ENCODE data around the gene BRD4. TPM values are rescaled to one million over a fixed set of nuclear protein-coding genes. Genes with fewer than 3 reads are reported as not detected.

BRD4 gene
- polyA plus RNA-seq, 1 donor (not counting 4 experiments of a cell fraction or from before 2014, with no cell fraction given), result 5.5 TPM

DNA sequence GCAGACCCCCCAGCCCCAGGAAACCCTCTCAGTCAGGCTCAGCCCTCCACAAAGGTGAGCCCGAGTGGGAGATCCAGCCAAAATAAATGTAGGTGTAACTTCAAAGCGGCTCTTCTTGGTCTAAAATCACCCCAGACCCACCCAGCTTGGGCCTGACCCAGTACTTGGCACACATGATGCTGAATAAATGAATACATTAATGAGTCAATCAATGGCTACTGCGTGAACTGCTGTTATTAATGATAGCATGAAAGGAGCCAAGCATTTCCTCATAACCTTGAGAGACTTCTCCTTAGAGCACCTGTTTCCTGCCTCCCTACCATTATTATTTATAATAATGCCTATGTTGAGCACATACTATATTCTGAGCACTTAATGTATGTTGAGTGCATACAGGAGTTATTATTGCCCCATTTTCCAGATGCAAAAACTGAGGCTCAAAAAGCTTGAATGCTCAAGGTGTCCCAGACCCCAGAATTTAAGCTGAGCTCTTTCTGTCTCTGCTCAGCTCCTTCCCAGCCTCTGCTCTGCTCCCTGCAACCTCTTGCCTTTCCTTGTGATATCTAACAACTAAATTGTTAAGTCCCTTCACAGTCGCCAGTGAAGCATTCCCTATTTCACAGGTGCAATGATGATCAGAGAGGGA, 135.9 kb downstream of the BRD4 start:
- no peak overlapping the region for H3K27ac ChIP-seq (ENCODE audit: control insufficient read depth, insufficient read depth, low read length)

DNA sequence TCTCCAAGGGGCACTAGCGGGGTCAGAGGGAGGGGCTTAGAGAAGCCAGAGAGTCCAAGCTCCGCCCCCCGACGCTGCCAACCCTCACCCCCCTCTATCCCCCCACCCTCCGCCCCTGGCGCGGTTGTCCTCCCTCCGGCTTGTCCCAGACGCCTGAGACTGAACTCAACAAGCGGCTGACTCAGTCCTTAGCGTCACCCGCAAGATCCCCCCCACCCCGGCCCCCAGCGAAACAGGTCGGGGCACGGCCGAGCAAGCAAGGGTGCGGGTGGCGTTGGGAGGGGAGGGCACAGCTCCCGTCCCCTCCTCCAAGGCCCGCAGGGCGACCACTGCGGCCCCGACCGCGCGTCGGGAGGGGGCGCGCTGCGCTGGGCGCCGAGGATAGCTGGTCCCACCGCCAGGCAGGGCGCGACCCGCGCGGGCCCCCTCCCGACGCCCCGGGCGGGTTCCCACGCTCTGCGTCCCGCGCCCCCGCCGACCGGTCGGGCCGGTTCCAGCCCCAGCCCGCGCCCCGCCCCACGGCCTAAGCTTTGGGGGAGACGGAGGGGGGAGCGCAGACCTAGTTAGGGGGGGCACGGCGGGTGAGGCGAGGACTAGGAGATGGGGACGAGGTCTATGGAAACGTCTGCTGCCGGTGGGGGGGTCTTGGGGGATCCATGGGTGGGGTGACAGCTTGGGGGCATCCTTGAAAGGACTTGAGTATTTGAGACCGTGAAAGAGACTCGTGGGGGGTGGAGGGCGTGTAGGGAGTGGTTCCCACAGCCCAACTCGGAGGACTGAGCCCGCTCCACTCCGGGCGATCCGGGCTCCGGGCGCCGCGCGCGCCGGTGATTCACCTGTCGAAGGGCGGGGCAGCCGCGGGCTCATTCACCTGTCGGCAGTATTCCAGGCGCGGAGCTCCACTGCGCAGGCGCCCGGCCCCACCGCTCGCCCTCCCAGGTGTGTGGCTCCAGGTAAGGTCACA, 136.7 kb downstream of the BRD4 start:
- Histone ChIP-seq H3K4me3 (ENCODE audit: control insufficient read depth in 2 of 3, extremely low read depth in 1 of 3, insufficient read depth in 2 of 3, low read depth in 1 of 3, low read length in 3 of 3) (peak overlapping the region in 2 of 3 experiments; percentile 23 to 52), H3K36me3 (ENCODE audit: control insufficient read depth in 2 of 2, extremely low read depth in 1 of 2, insufficient read depth in 2 of 2, low read length in 2 of 2) (peaks cover 0 to 1% of the 10 kb centered on the region in 2 experiments), H3K79me2 (ENCODE audit: control insufficient read depth, insufficient read depth, low read length) (no peaks in the 10 kb centered on the region), H3K27ac (ENCODE audit: control insufficient read depth, insufficient read depth, low read length) (no peak overlapping the region), H3K4me1 (ENCODE audit: control insufficient read depth, extremely low read depth, insufficient read depth, low read length) (peaks cover 16% of the 10 kb centered on the region), H4K20me1 (ENCODE audit: control insufficient read depth, extremely low read depth, insufficient read depth, low read length) (no peaks in the 10 kb centered on the region), H3K9me1 (ENCODE audit: control insufficient read depth, extremely low read depth, insufficient read depth, low read length) (no peaks in the 10 kb centered on the region), H3K9me3 (ENCODE audit: control insufficient read depth, low read depth, low read length) (no peaks in the 10 kb centered on the region), H3K4me2 (ENCODE audit: control insufficient read depth, extremely low read depth, insufficient read depth, low read depth, low read length) (peak overlapping the region; percentile 45), H2AFZ (ENCODE audit: control insufficient read depth, low read length) (peak overlapping the region; percentile 37), H3K9ac (ENCODE audit: control insufficient read depth, extremely low read depth, insufficient read depth, low read length) (peak overlapping the region; percentile 33), H3K27me3 (ENCODE audit: control insufficient read depth, extremely low read depth, insufficient read depth, low read length) (peaks cover 15% of the 10 kb centered on the region)
- DNase-seq (ENCODE audit: low read depth, low spot score) (no peak), FAIRE-seq (no peak)
- dilution Hi-C loops (cut with MboI; ENCODE audit: extremely low pct_ligation_motif_present, low sequenced_read_pairs), result no loop called here
- TF ChIP-seq, protein P1, sequence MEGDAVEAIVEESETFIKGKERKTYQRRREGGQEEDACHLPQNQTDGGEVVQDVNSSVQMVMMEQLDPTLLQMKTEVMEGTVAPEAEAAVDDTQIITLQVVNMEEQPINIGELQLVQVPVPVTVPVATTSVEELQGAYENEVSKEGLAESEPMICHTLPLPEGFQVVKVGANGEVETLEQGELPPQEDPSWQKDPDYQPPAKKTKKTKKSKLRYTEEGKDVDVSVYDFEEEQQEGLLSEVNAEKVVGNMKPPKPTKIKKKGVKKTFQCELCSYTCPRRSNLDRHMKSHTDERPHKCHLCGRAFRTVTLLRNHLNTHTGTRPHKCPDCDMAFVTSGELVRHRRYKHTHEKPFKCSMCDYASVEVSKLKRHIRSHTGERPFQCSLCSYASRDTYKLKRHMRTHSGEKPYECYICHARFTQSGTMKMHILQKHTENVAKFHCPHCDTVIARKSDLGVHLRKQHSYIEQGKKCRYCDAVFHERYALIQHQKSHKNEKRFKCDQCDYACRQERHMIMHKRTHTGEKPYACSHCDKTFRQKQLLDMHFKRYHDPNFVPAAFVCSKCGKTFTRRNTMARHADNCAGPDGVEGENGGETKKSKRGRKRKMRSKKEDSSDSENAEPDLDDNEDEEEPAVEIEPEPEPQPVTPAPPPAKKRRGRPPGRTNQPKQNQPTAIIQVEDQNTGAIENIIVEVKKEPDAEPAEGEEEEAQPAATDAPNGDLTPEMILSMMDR (optimal IDR thresholded peaks at IDR 0.05 in 1 of 3, IDR thresholded peaks at IDR 0.05 in 1 of 3, conservative IDR thresholded peaks at IDR 0.05 in 1 of 3; ENCODE audit: extremely low read depth in 1 of 3, insufficient read depth in 2 of 3, low read length in 3 of 3), result peak in 2 of 3 experiments; percentile 11 to 24
- no peak for TF ChIP-seq EZH2 (IDR thresholded peaks at IDR 0.05; ENCODE audit: low read length)

More for the DNA sequence above, 135.9 kb downstream of the BRD4 start:
- H3K4me3 ChIP-seq (ENCODE audit: control insufficient read depth in 2 of 3, extremely low read depth in 1 of 3, insufficient read depth in 2 of 3, low read depth in 1 of 3, low read length in 3 of 3), result no peak overlapping the region
- H3K4me2 ChIP-seq (ENCODE audit: control insufficient read depth, extremely low read depth, insufficient read depth, low read depth, low read length), result peak overlapping the region; percentile 45
- DNase-seq (ENCODE audit: low read depth, low spot score), result no peak
- peaks cover 16% of the 10 kb centered on the region for H3K4me1 ChIP-seq (ENCODE audit: control insufficient read depth, extremely low read depth, insufficient read depth, low read length)
- H2AFZ ChIP-seq (ENCODE audit: control insufficient read depth, low read length), result no peak overlapping the region
- H4K20me1 ChIP-seq (ENCODE audit: control insufficient read depth, extremely low read depth, insufficient read depth, low read length), result no peaks in the 10 kb centered on the region
- dilution Hi-C loops (cut with MboI; ENCODE audit: extremely low pct_ligation_motif_present, low sequenced_read_pairs), result no loop called here
- no peak for FAIRE-seq
- H3K27me3 ChIP-seq (ENCODE audit: control insufficient read depth, extremely low read depth, insufficient read depth, low read length), result peaks cover 21% of the 10 kb centered on the region
- no peaks in the 10 kb centered on the region for H3K9me1 ChIP-seq (ENCODE audit: control insufficient read depth, extremely low read depth, insufficient read depth, low read length)
- peaks cover 0 to 1% of the 10 kb centered on the region in 2 experiments for H3K36me3 ChIP-seq (ENCODE audit: control insufficient read depth in 2 of 2, extremely low read depth in 1 of 2, insufficient read depth in 2 of 2, low read length in 2 of 2)
- no peaks in the 10 kb centered on the region for H3K79me2 ChIP-seq (ENCODE audit: control insufficient read depth, insufficient read depth, low read length)
- H3K9me3 ChIP-seq (ENCODE audit: control insufficient read depth, low read depth, low read length), result no peaks in the 10 kb centered on the region
- no peak for TF ChIP-seq EZH2 (IDR thresholded peaks at IDR 0.05; ENCODE audit: low read length)
- TF ChIP-seq, protein P1 (optimal IDR thresholded peaks at IDR 0.05 in 1 of 3, IDR thresholded peaks at IDR 0.05 in 1 of 3, conservative IDR thresholded peaks at IDR 0.05 in 1 of 3; ENCODE audit: extremely low read depth in 1 of 3, insufficient read depth in 2 of 3, low read length in 3 of 3), result no peak
- no peak overlapping the region for H3K9ac ChIP-seq (ENCODE audit: control insufficient read depth, extremely low read depth, insufficient read depth, low read length)
